Measurements from ENCODE around the gene CDC42BPB. TPM values are rescaled to one million over a fixed set of nuclear protein-coding genes. Genes with fewer than 3 reads are reported as not detected.

CDC42BPB gene
- total RNA-seq, 4 donors from 2014 or later: 105 to 178 (median 107) TPM

DNA sequence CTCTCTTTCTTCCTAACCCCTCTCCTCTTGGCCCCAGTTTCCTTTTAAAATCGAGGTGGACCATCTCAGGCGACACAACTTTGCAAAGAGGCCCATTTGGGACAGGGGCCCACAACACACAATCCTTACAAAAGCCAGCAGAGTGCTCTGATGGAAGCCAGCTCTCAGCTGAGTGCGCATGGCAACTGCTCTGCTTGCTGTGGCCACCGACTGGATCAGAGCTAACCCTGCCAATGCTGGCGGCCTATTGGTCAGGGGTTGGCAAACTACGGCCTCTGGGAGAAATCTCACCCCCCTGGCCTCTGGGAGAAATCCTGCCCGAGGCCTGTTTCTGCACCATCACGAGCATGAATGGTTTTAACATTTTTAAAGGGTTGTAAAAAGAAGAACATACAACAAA is 79.9 kb downstream of the CDC42BPB start:
- no peaks in the 10 kb centered on the region for H3K27me3 ChIP-seq
- WGBS: 89% methylated on average over 8 of the region's 8 CpGs
- H3K27ac ChIP-seq: no peak overlapping the region
- no peaks in the 10 kb centered on the region for H3K9me3 ChIP-seq
- TF ChIP-seq, protein P1, sequence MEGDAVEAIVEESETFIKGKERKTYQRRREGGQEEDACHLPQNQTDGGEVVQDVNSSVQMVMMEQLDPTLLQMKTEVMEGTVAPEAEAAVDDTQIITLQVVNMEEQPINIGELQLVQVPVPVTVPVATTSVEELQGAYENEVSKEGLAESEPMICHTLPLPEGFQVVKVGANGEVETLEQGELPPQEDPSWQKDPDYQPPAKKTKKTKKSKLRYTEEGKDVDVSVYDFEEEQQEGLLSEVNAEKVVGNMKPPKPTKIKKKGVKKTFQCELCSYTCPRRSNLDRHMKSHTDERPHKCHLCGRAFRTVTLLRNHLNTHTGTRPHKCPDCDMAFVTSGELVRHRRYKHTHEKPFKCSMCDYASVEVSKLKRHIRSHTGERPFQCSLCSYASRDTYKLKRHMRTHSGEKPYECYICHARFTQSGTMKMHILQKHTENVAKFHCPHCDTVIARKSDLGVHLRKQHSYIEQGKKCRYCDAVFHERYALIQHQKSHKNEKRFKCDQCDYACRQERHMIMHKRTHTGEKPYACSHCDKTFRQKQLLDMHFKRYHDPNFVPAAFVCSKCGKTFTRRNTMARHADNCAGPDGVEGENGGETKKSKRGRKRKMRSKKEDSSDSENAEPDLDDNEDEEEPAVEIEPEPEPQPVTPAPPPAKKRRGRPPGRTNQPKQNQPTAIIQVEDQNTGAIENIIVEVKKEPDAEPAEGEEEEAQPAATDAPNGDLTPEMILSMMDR (IDR thresholded peaks at IDR 0.05): no peak
- TF ChIP-seq POLR2AphosphoS5 (IDR thresholded peaks at IDR 0.05) (no peak), EP300 (IDR thresholded peaks at IDR 0.05) (no peak)
- H3K36me3 ChIP-seq: peaks cover 97% of the 10 kb centered on the region
- no peak for DNase-seq (ENCODE audit: low spot score in 2 of 2)
- H3K4me1 ChIP-seq: no peaks in the 10 kb centered on the region
- no peak overlapping the region for H3K4me3 ChIP-seq

DNA sequence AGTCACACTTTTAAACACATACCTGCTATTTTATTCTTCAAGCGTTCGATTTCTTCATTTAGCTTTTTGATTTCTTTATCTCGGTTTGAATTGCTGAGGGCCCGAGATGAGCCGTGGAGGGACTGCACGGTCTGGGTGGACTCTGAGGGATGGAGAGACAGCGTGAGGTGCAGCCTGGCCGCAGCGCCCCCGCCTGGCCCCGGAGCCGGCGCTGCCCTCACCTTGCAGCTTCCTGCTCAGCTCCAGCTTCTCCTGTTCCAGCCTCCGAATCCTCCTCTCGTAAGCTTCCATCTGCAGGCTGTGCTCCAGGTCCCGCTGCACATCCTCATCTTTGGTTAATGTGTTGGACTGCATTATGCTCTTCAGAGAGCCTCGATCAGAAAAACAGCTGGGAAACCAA is 81.7 kb downstream of the CDC42BPB start:
- H3K9me3 ChIP-seq: no peaks in the 10 kb centered on the region
- no peaks in the 10 kb centered on the region for H3K4me1 ChIP-seq
- TF ChIP-seq POLR2AphosphoS5 (IDR thresholded peaks at IDR 0.05): no peak
- H3K27me3 ChIP-seq: no peaks in the 10 kb centered on the region
- H3K27ac ChIP-seq: no peak overlapping the region
- no peak for DNase-seq (ENCODE audit: low spot score in 2 of 2)
- H3K4me3 ChIP-seq: no peak overlapping the region
- 93% methylated on average over 17 of the region's 17 CpGs for WGBS
- peaks cover 96% of the 10 kb centered on the region for H3K36me3 ChIP-seq

DNA sequence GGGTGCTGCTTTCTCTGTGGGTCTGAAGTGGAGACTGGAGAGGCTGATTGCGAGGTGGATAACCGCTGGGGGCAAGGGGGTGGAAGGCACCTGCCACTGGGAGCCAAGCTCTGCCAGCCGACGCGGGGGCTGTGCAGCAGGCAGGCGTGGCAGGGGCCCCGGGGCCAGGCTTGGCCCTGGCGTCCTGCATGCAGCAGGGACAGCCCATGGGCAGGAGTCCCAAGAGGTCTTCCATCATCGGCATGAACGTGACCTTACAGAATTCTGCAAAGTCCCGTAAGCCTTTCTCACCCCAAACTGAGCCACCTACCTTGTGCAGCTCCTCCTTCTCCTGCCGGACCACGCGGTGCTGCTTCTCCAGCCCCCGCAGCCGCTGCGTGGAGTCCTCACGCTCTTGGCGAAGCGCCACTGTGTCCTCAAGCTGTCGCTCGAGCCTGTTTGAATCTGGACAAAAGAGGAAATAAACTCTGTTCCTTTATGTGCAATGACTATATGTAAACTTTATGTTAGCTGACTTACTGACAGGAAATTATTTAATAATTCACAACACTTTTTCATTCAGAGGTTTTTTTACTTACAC is 83.6 kb downstream of the CDC42BPB start:
- H3K4me1 ChIP-seq: no peaks in the 10 kb centered on the region
- no peak overlapping the region for H3K27ac ChIP-seq
- no peaks in the 10 kb centered on the region for H3K27me3 ChIP-seq
- H3K4me3 ChIP-seq: no peak overlapping the region
- H3K36me3 ChIP-seq: peaks cover 98% of the 10 kb centered on the region
- DNase-seq (ENCODE audit: low spot score in 2 of 2): no peak
- 84% methylated on average over 20 of the region's 22 CpGs for WGBS
- H3K9me3 ChIP-seq: no peaks in the 10 kb centered on the region
- TF ChIP-seq POLR2AphosphoS5 (IDR thresholded peaks at IDR 0.05): no peak
- TF ChIP-seq, protein P1 (IDR thresholded peaks at IDR 0.05): no peak
- no peak for TF ChIP-seq POLR2A (IDR thresholded peaks at IDR 0.05)
- no peak for TF ChIP-seq EP300 (IDR thresholded peaks at IDR 0.05)

DNA sequence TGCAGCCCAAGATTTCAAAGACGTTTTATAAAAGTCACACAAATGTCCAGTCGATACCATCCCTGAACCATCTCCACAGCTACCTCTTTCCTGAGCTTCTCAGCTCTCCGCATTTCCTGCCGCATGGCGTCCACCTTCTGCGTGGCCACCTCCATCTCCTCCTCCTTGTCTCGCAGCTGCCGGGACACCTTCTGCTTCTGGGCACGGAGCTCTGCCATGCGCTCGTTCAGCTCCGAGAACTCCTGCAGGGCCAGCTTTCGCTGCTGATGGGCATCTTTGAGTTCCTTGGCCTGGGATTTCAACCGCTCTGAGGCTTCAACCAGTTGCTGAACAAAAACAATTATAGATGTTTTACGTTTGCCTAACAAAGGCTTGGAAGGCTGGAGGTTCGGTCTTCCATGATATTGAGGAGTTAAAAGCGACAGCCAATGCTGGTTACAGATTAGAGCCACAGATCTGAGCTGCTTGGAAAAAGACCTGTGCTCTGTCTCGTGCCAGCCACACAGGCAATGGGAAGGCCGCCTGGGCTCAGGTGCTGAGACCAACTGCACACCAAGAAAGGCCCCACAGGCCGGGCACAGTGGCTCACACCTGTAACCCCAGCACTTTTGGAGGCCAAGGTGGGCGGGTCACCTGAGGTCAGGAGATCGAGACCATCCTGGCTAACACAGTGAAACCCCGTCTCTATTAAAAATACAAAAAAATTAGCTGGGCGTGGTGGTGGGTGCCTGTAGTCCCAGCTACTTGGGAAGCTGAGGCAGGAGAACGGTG is 85.3 kb downstream of the CDC42BPB start:
- TF ChIP-seq POLR2AphosphoS5 (IDR thresholded peaks at IDR 0.05) (no peak), POLR2A (IDR thresholded peaks at IDR 0.05) (no peak), EP300 (IDR thresholded peaks at IDR 0.05) (no peak)
- TF ChIP-seq, protein P1 (IDR thresholded peaks at IDR 0.05): no peak
- no peak overlapping the region for H3K27ac ChIP-seq
- no peaks in the 10 kb centered on the region for H3K27me3 ChIP-seq
- no peaks in the 10 kb centered on the region for H3K9me3 ChIP-seq
- peaks cover 98% of the 10 kb centered on the region for H3K36me3 ChIP-seq
- peak in 1 of 2 donors; percentile 50 for DNase-seq (ENCODE audit: low spot score in 2 of 2)
- no peak overlapping the region for H3K4me3 ChIP-seq
- H3K4me1 ChIP-seq: no peaks in the 10 kb centered on the region
- WGBS: 94% methylated on average over 25 of the region's 25 CpGs

DNA sequence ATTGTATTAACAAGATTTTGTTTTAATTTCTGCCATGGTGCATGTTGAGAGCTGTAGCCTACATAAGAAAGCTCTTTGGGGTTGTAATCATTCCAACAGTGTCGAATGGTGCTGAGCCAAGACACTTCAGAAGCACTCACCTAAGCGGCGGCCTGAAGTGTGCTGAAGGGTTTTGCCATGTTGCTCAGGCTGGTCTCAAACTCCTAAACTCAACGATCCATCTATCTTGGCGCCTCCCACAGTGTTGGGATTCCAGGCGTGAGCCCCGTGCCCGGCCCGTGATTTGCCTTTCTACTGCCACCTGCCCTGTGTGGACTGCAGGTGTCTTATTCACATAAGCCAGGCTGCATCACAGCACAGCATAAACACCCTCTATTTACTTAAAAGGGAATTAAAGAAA is 86.0 kb downstream of the CDC42BPB start:
- H3K27ac ChIP-seq: no peak overlapping the region
- DNase-seq (ENCODE audit: low spot score in 2 of 2): no peak
- H3K4me3 ChIP-seq: no peak overlapping the region
- TF ChIP-seq, protein P1 (IDR thresholded peaks at IDR 0.05): no peak
- TF ChIP-seq EP300 (IDR thresholded peaks at IDR 0.05): no peak
- TF ChIP-seq POLR2A (IDR thresholded peaks at IDR 0.05): no peak
- no peak for TF ChIP-seq POLR2AphosphoS5 (IDR thresholded peaks at IDR 0.05)
- peaks cover 98% of the 10 kb centered on the region for H3K36me3 ChIP-seq
- H3K4me1 ChIP-seq: no peaks in the 10 kb centered on the region
- WGBS: 92% methylated on average over 9 of the region's 9 CpGs
- H3K27me3 ChIP-seq: no peaks in the 10 kb centered on the region
- H3K9me3 ChIP-seq: no peaks in the 10 kb centered on the region

Measured in suprapubic skin (tissue), 4 donors.